Smooth muscle cell (in vitro differentiated cells): ENCODE measurements around the gene TRAK2. TPM values are rescaled to one million over a fixed set of nuclear protein-coding genes. Genes with fewer than 3 reads are reported as not detected.

Experiments
- DNase-seq: peaks from one replicate; lab custom pipeline; 2025; ENCODE audit not compliant: unreplicated experiment; lab: John Stamatoyannopoulos, UW
- H2AFZ ChIP-seq: fragments of 200-600 bp; sonication (generic); 2 replicates; pipeline ENCODE4 v1.6.0; 2016; ENCODE audit warnings: antibody characterized with exemption, low read depth, mild to moderate bottlenecking
- H3F3A ChIP-seq: fragments of 200-600 bp; sonication (generic); 2 replicates; pipeline ENCODE4 v1.6.0; 2017; ENCODE audit warnings: antibody characterized with exemption, low read depth
- H3K27ac ChIP-seq: fragments of 200-600 bp; sonication (generic); 2 replicates; pipeline ENCODE4 v1.5.1; 2016; ENCODE audit warnings: low read depth, mild to moderate bottlenecking
- H3K27me3 ChIP-seq: fragments of 200-600 bp; sonication (generic); 2 replicates; pipeline ENCODE4 v1.6.1; 2016; ENCODE audit warnings: low read depth, mild to moderate bottlenecking
- H3K36me3 ChIP-seq: fragments of 200-600 bp; sonication (generic); 2 replicates; pipeline ENCODE4 v1.5.1; 2016; ENCODE audit warnings: low read depth
- H3K4me1 ChIP-seq: fragments of 200-600 bp; sonication (generic); 2 replicates; pipeline ENCODE4 v1.5.1; 2016; ENCODE audit warnings: low read depth
- H3K4me2 ChIP-seq: fragments of 200-600 bp; sonication (generic); 2 replicates; pipeline ENCODE4 v1.6.0; 2016; ENCODE audit warnings: mild to moderate bottlenecking
- H3K4me3 ChIP-seq: fragments of 200-600 bp; sonication (generic); 2 replicates; pipeline ENCODE4 v1.5.1; 2016; ENCODE audit warnings: mild to moderate bottlenecking
- H3K79me2 ChIP-seq: fragments of 200-600 bp; sonication (generic); 2 replicates; pipeline ENCODE4 v1.6.0; 2016; ENCODE audit warnings: low read depth, mild to moderate bottlenecking
- H3K9ac ChIP-seq: fragments of 200-600 bp; sonication (generic); 2 replicates; pipeline ENCODE4 v1.6.0; 2016; ENCODE audit warnings: low read depth
- H3K9me3 ChIP-seq: fragments of 200-600 bp; sonication (generic); replicated peaks from 2 replicates; pipeline ENCODE4 v1.5.1; 2016; ENCODE audit warnings: low read depth
- H4K20me1 ChIP-seq: fragments of 200-600 bp; sonication (generic); 2 replicates; pipeline ENCODE4 v1.6.0; 2016; ENCODE audit warnings: low read depth
- CTCF ChIP-seq: fragments of 200-600 bp; sonication (generic); IDR thresholded peaks from 2 replicates; pipeline ENCODE4 v1.5.1; 2017; ENCODE audit warnings: borderline replicate concordance, mild to moderate bottlenecking, antibody characterized with exemption; ENCODE audit not compliant: insufficient read depth, poor library complexity, severe bottlenecking
- WGBS: methylation state at CpG from one replicate; pipeline ENCODE4 v1.1.7; 2016; ENCODE audit warnings: low lambda C conversion rate; 5-methylcytosine and 5-hydroxymethylcytosine counted together
- polyA plus RNA-seq: library from polyadenylated mRNA; unstranded; fragments of >200 nt; fragmentation: Nextera tagmentation; extraction: Ambion mirVana; gene quantifications from 2 replicates; pipeline ENCODE4 v1.2.1, GENCODE V29; 2016
- total RNA-seq: library from RNA; depleted of rRNA; stranded (reverse); fragments of >200 nt; gene quantifications from 2 replicates; pipeline ENCODE4 v1.2.3, GENCODE V29; 2014

The TRAK2 gene
- total and polyA plus RNA-seq, 2 experiments from 2014 or later: 6.3 to 15.7 TPM

GRCh38 chr2:201366146-201366545, 85.1 kb downstream of the TRAK2 start:
- no peak for TF ChIP-seq CTCF
- Histone ChIP-seq H3K4me2 (no peak overlapping the region), H4K20me1 (no peaks in the 10 kb centered on the region), H3K9ac (no peak overlapping the region), H3K27ac (no peak overlapping the region), H3K79me2 (no peaks in the 10 kb centered on the region), H3K4me1 (no peaks in the 10 kb centered on the region), H3K4me3 (no peak overlapping the region), H3K27me3 (no peaks in the 10 kb centered on the region), H3K36me3 (no peaks in the 10 kb centered on the region), H3K9me3 (peaks cover 2% of the 10 kb centered on the region), H2AFZ (no peak overlapping the region), H3F3A (no peaks in the 10 kb centered on the region)
- DNase-seq: no peak

- H3K27ac ChIP-seq: no peak overlapping the region
- H3K4me1 ChIP-seq: no peaks in the 10 kb centered on the region
- no peak overlapping the region for H3K9ac ChIP-seq
- H3K4me3 ChIP-seq: no peak overlapping the region
- peaks cover 2% of the 10 kb centered on the region for H3K9me3 ChIP-seq
- no peak overlapping the region for H3K4me2 ChIP-seq
- peak; percentile 57 for TF ChIP-seq CTCF
- no peak overlapping the region for H2AFZ ChIP-seq
- WGBS: 83% methylated on average over 2 of the region's 2 CpGs
- H4K20me1 ChIP-seq: no peaks in the 10 kb centered on the region
- no peaks in the 10 kb centered on the region for H3K79me2 ChIP-seq
- DNase-seq: no peak
- H3F3A ChIP-seq: no peaks in the 10 kb centered on the region
- no peaks in the 10 kb centered on the region for H3K36me3 ChIP-seq
- H3K27me3 ChIP-seq: no peaks in the 10 kb centered on the region
Measured at GRCh38 chr2:201363857-201364560, 87.2 kb downstream of the TRAK2 start.

- no peak for DNase-seq
- 94% methylated on average over 2 of the region's 2 CpGs for WGBS
Measured at GRCh38 chr2:201362396-201362795, 88.9 kb downstream of the TRAK2 start.

More at GRCh38 chr2:201362396-201362795, 88.9 kb downstream of the TRAK2 start:
- Histone ChIP-seq H3K36me3 (no peaks in the 10 kb centered on the region), H3K4me3 (no peak overlapping the region), H3F3A (no peaks in the 10 kb centered on the region), H3K9me3 (no peaks in the 10 kb centered on the region), H3K27ac (no peak overlapping the region), H3K9ac (no peak overlapping the region), H3K79me2 (no peaks in the 10 kb centered on the region), H4K20me1 (no peaks in the 10 kb centered on the region), H3K4me1 (no peaks in the 10 kb centered on the region), H2AFZ (no peak overlapping the region), H3K27me3 (no peaks in the 10 kb centered on the region), H3K4me2 (no peak overlapping the region)
- no peak for TF ChIP-seq CTCF
